Activated CD4-positive, alpha-beta T cell treated with anti-CD3 and anti-CD28 coated beads, Interleukin-2, amount 50 U/mL, for 24 hours (primary cell): Measurements from ENCODE around the gene COL23A1.
"Not testable (repeated sequence)": the region's sequence is repeated elsewhere in the genome, so short reads cannot be mapped to it uniquely, and the experiment has no call there.

Source experiments
- DNase-seq, 2 donors: peaks; one replicate each; pipeline ENCODE4 v3.0.0-alpha.2; 2020; ENCODE audit warnings: low read depth in 1 of 2, low spot score in 1 of 2

The COL23A1 gene

DNA sequence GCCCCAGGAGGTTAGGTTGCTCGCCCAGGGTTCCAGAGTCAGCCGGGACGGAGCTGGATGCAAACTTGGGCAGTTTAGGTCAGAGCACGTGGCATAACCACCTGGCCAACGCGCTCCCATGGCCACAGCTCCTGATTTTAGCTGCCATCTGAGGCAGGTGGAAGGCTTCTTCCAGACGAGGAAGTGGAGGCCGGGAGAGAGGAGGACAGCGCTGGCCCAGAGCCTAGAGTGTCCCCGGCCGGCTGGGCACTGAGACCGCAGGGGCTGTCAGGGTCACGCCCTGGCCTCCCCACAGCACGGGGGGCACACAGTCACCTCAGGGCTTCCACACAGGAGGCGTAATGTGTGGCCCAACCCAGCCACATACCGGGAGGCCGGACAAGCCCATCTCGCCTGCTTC, 341.4 kb downstream of the COL23A1 start:
- no peak for DNase-seq

DNA sequence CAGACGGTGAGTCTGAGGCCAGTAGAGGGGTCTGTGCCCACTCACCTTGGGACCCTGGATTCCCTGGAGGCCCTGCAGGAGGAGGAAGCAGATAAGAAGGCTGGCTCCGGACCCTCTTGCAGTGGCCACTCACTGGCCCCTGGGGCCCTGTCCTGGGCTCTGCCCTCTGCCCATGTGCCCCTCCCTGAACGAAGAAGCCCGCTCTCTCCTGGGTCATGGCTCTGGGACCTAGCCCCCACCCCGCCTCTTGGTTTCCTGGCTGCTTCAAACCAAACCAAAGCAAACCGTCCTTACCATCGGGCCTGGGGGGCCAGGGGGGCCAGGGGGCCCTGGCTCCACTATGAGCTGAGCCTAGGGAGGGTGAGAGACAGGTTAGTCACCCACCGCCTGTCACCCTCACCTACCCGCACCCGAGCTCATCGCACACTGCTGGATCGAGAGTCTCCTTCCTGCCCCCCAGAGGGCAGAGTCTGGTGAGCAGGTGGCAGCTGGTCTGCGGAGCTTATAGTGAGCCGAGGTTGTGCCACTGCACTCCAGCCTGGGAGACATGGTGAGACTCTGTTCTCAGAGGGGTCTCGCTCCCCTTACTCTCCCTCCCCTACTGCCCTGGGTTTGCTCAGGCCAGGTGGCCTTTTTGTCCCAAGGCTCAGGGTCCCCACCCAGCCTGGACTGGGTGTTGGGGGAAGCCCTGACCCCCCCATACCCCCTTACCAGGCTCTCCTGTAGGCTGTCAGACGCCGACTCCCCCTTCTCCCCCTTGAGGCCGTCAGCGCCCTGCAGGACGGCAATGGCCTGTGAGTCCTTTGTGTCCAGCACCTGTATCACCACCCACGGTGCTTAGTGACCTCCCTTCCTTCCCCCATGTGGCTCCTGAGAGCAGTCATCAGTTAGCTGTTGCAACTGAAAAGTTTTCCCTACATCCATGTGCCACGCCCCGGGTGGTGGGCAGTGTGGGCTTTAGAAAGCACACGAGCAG, 342.4 kb downstream of the COL23A1 start:
- DNase-seq, result no peak

DNA sequence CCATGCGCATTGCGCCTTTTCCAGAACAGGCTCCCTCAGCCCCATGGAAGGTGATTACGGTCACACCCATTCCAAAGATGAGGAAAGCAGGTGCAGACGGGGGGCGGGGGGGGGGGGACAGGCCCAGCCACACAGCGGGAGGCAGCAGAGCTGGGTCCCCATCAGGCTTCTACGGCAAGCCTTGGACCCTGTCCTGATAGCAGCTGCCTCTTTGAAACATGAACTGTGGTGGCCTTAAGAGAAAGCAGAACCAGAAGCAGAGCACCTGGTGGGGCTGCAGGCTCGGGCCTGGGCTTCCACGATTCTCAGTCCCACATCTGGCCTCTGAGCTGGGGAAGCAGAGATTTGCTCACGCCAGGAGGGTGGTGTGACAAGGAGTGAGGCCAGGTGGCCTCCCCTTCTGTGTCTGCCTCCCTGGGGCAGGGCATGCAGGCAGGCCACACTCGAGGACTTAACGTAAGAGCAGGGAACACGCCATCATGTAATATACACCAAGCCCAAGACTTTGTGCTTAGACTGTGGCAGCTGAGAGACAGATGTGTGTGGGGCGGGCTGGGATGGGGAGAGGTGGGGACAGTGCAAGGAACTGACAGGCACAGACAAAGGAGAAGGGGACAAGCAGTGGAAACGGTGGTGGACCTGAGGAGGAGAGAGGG, 343.4 kb downstream of the COL23A1 start:
- no peak for DNase-seq

DNA sequence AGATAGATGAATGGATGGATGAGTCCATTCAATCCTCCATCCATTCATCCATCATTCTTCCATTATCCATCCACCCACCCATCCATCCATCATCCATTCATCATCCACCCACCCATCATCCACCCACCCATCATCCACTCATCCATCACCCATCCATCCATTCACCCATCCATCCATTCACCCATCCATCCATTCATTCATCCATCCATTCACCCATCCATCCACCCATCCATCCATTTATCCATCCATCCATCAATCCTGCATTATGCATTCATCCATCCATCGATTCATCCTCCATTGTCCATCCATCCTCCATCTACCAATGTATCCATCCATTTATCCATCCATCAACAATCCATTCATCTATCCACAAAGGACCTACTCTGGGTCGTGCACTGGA, 344.8 kb downstream of the COL23A1 start:
- no peak for DNase-seq

DNA sequence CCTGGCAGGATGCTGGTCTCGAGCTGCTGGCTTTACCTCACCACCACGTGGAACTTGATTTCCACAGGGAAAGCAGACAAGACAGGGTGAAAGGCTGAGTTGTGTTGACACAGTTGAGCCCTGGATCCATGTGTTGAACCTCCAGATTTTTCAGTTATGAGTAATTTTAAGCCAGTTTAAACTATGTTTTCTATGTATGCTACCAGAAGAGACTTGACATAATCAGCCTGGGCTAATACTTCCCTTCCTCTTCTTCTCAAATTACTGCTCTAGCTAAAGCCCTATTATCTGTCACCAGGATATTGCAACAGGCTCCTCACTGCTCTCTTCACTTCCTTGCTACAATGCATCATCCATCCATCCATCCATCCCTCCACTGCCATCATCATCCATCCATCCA, 345.6 kb downstream of the COL23A1 start:
- no peak for DNase-seq

DNA sequence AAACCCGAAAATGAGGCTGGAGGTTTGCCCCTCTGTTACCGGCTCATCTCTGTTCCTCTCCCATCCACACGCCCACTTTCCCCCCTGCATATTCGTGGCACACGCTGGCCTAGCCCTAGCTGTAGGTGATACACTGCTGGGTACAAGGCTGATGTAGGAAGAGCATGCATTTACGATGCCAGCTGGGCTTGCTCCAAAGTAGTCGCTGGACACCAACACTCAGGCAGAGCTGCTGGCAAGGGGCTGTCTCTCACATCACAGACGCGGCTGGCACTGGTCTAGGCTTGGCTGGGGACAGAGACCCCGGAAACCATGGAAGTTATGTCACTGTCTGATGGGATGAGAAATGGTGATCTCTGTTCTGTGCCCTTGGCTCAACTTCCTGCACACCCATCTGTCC, 347.8 kb downstream of the COL23A1 start:
- no peak for DNase-seq

DNA sequence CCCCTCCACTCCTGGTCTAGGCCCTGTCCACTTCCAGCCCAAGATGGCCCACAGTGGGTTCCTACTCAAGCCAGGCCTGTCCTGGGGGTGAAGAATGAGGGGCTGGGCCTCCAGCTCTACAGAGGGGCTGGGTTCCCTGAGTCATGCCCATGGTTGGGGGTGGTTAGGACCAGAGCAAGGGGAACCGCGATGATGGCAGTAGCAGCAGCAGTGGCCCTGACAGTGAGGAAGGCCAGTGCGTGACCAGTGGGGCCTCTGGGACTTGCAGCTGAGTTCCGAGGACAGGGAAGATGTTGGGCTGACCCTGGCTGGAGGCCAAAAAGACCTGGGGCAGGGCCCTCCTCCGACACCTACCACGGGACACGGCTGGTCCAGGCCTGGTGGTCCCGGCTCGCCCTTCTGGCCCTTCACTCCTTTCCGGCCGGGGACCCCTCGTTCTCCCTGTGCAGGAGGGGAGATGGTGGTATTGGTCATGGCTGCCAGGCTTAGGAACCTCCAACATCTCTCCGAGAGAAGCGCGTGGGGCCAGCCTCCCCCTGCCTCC, 348.4 kb downstream of the COL23A1 start:
- DNase-seq, result no peak

DNA sequence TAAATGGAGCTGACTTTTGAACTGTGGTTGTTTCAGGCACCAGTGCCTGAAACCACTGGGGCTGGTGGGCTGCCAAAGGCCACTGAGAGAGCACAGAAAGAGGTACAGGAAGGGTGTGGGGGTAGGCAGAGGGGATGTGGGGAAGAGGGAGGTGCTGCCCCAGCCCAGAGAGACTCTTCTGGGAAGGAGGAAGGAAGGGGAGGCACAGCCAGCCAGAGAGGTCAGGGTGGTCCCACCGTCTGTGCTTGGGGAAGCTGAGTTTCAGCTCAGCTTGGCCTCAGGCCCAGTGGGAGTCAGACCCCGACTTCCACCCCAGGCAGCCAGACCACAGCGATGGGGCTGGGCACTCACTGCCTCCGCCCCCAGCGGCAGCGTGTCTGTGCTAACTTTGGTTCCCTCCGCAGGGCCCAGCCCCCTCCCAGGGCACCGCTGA, 348.9 kb downstream of the COL23A1 start:
- DNase-seq, result no peak

DNA sequence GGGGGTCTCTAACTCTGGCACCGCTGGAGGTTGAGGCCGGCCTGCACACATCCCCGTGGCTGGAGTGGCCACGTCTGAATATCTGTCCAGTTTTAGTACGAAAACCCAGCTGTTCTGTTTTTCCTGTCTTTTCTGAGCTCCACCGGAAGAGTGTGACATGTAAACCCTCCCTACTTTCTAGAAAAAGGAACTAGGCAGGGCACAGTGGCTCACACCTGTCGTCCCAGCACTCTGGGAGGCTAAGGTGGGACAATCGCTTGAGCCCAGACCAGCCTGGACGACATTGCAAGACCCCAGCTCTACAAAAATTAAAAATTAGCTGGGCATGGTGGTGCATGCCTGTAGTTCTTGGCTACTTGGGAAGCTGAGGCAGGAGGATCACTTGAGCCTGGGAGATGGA, 349.4 kb downstream of the COL23A1 start:
- DNase-seq, result no peak

DNA sequence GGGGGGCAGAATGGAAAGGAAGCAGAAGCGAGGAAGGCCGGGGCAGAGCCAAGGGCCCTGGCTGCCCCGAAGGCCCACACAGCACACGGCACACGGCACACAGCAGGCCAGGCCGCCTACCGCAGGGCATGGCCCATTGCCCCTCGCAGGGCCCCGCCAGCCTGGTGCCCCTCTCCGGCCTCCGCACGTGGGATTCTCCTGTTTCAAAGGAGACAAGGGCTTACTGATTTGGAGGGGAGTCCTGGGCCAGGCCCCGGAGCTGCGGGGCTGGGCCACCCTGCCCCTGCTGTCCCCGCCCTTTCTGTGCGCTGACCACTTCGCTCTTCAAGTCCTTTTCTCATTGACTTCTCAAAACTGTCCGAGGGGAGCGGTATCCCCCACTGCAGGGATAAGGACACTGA, 349.9 kb downstream of the COL23A1 start:
- DNase-seq, result no peak

DNA sequence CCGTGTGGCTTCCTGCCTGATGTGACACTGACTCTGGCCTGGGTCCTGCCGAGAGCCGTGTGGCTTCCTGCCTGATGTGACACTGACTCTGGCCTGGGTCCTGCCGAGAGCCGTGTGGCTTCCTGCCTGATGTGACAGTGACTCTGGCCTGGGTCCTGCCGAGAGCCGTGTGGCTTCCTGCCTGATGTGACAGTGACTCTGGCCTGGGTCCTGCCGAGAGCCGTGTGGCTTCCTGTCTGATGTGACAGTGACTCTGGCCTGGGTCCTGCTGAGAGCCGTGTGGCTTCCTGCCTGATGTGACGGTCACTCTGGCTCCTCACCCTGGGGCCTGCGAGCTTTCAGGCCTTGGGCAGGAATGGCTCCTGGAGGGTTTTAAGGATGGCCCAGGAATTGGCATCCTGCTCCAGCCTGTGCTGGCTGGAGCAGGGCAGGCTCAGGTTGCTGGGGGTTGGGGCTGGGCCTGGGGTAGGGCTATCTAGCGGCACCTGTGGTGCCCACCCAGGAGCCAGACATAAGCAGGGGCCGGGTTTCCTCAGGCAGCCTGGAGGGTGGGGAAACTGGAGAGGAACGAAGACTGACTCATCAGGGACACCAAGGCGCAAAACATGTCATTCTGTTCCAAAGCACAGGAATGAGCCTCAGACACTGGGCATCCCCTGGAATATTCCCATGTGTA, 350.4 kb downstream of the COL23A1 start:
- DNase-seq, result not testable (repeated sequence)

DNA sequence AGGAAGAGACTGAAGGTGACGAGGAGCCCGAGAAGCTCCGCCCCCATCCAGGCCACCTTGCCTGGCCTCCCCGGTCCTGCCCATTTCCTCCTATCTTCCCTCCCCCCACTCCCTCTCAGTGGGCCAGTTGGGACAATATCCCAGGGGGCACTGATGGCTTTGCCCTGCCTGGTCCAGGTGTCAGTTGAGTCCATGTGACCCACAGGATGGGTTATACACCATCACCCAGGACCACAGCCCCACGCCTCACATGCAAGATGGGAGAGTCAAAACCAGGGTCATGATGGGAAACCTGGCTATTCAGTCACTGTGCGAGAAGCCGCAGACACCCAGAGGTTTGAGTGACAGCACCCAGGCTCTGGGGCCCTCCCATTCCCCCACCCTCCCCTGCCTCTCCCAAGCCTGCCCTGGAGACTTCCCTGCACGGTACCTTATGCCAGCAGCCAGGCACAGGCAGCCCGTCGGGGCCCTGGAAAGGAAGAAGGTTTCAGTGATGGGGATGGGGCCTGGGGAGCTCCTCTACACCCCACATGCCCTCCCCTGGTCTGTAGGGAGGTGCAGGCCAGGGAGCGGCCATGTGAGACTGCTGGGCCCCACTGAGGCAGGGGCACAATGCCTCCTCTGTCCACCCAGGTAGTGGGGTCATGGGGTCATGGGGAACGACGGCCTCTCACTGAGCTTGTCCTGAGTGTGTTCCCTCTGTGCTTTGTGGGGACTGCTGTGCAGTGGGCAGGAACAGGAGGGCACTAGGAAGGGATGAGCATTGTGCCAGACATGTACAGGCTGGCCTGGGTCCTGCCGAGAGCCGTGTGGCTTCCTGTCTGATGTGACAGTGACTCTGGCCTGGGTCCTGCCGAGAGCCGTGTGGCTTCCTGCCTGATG, 351.2 kb downstream of the COL23A1 start:
- no peak for DNase-seq

DNA sequence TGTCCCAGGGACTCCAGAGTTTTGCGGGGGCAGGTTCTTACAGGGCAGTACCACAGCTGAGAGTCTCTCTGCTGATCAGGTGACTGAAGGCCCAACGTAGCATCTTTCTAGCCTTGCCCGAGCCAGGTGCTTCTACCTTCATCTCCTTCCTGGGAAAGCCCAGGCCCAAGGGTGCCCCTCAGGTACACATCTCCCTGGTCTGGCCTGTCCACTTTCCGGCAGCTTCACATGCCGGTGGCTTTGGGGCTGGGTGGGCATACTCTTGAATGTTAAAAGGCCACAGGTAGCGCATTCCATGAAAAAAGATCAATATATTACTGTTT, 351.9 kb downstream of the COL23A1 start:
- no peak for DNase-seq

DNA sequence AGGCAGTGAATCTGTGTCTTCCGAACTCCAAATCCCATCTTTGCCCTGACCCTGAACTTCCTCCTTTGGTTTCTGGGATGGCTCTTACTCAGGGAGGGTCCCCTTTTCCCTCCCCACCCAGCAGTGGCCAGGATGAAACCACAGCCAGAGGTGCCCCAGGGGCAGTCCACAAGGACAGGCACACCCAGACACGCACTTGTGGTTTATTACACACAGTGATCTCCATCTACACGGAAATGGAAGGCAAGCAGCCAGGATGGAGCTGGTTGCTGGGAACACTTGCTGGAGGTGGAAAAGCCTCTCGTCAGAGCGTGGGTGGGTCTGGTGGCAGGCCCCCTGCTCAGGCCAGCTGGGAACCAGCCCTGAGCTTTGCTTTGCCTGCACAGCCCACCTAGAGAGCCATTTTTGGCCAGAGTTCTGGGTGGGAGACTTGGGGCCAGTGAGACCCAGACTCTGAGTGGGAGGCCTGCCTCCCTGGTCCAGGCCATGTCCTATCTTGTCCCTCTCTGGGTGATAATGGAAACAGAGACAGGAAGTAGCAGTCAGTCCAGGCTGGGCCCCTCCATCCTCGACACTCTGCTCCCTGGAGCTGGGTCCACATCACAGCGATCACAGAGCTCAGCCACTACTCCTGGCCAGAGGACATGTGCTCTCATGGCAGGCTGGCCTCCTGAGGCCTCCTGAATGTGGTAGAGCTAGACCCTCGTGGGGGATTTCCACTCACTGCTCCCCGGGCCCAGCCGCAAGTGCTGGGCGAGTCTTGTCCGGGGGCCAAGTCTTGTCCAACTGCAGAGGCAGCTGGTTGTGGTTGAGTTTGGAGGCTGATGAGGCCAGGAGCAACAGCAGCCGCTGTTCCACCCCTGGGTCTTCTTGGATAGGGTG, 352.5 kb downstream of the COL23A1 start:
- DNase-seq, result no peak

DNA sequence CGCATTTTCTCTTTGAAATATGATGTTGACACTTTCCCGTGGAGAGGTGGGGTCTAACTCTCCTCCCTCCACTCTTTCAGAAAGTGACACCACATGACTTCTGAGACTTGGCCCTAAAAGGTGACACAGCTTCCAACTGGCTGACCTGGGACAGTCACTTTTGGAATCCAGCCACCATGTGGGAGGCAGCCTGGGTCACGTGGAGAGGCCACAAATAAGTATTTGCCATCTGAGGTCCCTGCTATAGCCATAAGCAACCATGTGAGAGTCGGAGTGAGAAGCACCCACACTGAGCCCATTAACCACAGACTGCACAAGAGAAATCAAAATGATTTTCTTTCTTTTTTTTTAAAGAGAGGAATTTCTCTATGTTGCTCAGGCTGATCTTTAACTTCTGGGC, 353.5 kb downstream of the COL23A1 start:
- DNase-seq, result no peak

DNA sequence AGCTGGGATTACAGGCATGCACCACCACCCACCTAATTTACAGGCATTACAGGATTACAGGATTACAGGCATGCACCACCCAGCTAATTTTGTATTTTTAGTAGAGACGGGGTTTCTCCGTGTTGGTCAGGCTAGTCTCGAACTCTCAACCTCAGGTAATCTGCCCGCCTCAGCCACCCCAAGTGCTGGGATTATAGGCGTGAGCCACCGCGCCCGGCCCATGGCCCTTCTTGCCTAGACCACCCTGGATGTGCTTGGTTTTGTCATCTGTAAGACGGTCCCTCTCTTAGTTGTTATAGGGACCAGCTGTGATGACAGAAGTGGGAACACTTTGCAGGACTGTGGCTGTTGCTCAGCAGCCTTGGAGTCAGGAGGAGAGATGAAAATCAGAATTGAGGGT, 354.1 kb downstream of the COL23A1 start:
- no peak for DNase-seq

DNA sequence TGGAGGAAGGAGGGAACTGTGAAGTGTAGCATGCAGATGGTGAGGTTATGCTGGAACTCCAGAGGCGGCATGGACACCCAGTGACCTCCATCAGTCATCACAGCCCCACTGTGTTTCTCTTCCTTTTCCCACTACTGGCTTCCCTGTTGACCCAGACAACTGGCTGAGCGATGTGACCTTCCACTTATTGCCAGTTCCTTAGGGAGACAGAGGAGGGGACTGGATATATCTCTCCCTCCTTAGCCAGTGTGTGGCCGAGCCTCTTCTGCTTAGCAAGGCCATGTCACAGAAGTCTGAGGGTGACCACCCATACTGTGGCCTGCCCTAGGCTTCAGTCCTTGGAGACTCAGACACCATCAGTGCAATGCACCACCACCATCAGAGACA, 354.6 kb downstream of the COL23A1 start:
- DNase-seq, result no peak

DNA sequence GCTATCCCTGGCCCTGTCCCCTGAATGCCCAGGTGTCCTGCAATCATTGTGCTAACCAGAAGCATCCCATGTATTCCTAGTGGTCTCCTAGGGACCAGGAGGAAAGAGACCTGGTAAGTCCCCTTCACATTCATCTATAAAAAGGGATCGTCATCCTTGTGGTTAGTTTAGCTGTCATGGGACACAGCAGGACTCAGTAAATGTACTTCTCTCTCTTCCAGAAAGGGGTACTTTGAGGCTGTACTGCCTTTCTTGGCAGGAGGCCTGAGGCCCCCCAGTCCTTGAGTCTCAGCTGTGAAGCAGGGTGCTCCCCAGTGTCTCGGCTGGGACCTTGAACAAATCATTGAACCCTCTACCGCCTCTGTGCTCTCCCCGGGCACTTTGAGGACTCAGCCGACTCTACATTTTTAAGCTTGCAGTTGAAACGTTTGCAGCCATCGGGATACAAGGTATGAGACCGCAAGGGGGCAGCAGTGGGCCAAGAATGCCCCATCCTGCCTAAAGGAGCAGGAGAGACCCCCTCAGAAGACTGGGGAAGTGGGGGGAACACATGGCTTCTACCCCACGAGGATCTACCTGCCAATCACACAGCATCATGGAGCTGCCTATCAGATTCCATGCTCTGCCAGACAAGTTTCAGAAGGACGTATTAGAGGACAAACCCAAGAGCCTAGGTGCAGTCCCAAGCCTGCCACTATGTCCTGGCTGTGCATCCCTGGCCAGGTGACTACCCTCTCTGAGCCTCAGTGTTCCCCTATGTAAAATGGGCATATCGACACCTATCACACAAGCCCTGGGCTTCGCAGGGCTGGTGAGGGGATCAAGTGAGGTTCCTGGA, 355.2 kb downstream of the COL23A1 start:
- peak; percentile 56 to 62 for DNase-seq
